Fibroblast of skin of abdomen (primary cell): ENCODE data around the gene CRYBB2.
"Not testable (repeated sequence)": the region's sequence is repeated elsewhere in the genome, so short reads cannot be mapped to it uniquely, and the experiment has no call there.

Source experiments
- DNase-seq: peaks from one replicate; pipeline ENCODE4 v3.0.0-alpha.2; 2013

CRYBB2 gene

GRCh38 chr22:25199731-25200520, 19.5 kb upstream of the CRYBB2 start, which contains the start of gene CRYBB3:
Gene CRYBB3, plus strand, starts transcription at chr22:25199858. Its CDS starts 1,539 bp downstream, at chr22:25201397.
- no peak for DNase-seq

GRCh38 chr22:25200967-25201366, 18.5 kb upstream of the CRYBB2 start:
- no peak for DNase-seq

DNA sequence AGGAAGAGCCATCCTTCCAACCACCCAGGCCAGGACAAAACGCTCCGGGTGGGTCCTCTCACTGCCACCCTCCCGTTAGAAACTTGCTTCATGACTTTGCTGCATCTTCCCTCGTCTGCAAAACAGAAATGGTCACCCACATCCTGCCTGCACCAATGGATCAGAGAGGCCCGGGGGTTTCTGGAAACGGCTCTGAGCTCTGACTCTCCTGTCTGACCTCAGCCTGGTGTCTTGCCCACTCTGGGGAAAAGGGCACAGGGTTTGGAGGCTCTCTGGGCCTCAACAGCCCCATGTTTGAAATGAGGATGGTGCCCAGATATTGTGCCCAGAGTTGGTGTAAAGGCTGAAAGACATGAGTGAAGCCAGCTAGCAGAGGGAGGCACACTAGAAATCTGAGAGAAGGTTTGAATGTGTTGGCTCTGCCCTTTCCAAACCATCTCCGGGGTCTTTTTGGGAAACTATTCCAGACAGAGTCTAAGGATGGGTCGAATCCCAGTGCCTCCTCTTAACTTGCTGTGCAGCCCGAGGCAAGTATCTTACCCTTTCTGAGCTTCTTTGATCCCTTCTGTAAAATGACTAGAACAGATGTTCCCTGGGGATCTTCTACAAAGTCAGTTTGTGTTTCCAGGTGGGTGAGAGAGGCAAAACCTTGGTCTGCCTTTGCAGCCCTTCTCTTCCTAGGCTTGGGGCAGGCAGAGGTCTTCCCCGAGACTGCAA, 17.7 kb upstream of the CRYBB2 start:
- DNase-seq = no peak

DNA sequence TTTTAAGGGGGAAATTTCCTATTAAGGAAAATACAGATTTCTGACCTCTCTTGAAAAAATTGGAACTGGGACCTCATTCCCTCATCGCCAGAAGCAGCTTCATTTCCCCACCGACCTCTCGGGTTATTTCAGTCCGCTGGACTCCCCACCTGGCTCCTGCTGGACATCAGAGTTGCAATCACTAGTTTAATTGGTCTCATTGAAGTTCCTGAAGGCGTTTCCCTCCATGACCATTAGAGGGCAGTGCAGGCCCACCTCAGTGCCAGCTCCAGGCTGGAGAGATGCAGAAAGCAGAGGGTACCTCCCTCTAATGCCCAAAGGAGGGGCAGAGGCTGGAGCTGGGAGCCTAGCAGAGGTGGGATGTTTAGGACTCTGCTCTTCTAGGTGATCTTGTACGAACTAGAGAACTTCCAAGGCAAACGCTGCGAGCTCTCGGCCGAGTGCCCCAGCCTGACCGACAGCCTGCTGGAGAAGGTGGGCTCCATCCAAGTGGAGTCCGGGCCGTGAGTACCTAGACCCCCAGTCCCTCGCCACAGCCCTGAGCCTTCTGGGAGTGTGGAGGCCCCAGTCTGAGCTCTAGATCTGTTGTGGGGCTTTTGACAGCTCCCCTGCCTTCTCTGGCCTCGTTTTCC, 17.0 kb upstream of the CRYBB2 start:
- peak; percentile 31 for DNase-seq

- no peak for DNase-seq
Observed at GRCh38 chr22:25203082-25203481, 16.4 kb upstream of the CRYBB2 start.

GRCh38 chr22:25204547-25204946, 14.9 kb upstream of the CRYBB2 start:
- not testable (repeated sequence) for DNase-seq

GRCh38 chr22:25205847-25206246, 13.6 kb upstream of the CRYBB2 start:
- no peak for DNase-seq

- DNase-seq = no peak
Observed at GRCh38 chr22:25206998-25207397, 12.4 kb upstream of the CRYBB2 start.

DNA sequence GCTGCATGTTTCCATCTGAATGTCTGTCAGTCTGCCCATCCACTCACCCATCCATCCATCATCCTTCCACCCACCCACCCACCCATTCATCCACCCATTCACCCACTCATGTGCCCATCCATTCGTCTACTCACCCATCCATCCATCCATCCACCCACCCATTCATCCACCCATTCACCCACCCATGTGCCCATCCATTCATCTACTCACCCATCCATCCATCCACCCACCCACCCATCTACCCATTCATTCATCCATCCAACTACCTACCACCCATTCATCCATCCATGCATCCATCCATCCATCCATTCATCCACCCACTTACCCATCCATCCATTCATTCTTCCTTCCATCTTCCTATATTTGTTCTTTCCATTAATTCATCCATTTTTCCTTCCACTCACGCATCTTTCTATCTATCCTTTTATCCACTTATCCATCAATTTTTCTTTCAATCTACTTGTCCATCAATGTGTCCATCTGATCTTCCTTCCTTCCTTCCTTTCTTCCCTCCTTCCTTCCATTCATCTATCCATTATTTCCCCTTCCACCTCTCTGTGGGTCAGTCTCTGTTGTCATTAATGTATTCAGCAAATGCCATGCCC, 11.8 kb upstream of the CRYBB2 start:
- DNase-seq = no peak

- no peak for DNase-seq
Observed at GRCh38 chr22:25208328-25208727, 11.1 kb upstream of the CRYBB2 start.

DNA sequence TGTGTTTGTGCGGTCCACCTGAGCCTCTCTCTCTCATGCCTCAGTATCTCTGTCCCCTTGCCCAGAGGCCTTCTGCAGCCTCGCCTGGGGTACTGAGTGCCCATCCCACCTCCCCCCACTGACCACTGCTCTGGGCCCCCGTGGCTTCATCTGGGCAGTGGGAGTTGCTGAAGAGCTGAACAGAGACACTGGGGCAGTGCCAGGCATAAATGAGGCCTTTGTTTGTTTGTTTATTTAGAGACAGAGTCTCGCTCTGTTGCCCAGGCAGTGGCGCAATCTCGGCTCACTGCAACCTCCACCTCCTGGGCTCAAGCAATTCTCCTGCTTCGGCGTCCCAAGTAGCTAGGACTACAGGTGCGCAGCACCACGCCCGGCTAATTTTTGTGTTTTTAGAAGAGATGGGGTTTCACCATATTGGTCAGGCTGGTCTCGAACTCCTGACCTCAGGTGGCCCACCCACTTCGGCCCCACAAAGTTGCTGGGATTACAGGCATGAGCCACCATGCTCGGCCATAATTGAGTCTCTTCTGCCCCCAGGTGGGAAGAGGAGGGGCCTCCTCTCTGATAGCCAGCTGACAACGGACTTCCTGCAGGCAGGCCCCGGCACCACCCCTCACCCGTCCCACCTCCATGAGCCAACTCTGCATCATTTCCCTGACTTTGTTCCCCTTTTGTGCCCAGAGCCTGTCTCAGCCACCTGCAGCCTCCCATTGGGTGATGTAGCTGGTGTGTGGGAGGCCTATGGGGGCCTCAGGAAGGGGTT, 10.5 kb upstream of the CRYBB2 start:
- no peak for DNase-seq

DNA sequence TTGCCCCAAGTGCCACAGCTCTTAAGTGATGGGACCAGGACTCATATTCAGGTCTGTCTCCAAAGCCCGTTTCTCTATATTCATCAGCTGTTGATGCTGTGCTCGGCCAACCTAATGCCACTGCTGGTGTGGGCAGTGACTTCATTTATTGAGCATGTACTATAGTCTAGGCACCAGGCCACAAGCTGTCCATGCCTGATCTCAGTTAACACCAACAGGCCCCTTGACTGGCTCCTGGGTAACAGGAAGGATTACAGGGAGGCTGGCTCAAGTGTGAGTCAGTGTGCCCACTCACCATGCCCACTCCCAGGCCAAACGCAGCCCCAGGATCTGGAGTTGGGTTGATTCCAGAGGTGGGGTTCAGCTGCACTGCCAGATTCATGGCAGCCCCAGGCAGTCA, 8.6 kb upstream of the CRYBB2 start:
- no peak for DNase-seq

- DNase-seq = no peak
Observed at GRCh38 chr22:25212337-25212736, 7.1 kb upstream of the CRYBB2 start.

DNA sequence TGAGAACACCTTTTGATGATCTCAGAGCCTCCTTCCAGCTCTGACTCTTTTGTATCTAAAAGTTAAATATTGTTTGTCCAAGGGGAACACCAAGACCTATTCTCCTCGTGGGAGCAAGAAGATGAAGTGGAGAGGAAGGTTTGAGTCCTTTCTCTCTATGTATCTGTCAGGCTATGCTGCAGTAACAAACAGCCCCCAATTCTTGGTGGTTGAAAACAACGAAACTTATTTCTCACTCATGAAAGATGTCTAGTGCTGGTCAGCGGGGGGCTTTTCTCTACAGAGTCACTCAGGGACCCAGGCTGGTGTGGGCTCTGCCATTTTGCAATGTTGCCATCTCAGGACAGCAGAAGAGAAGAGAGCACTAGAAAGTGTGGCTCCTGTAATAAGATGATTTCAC, 6.2 kb upstream of the CRYBB2 start:
- no peak for DNase-seq

GRCh38 chr22:25216230-25216629, 3.2 kb upstream of the CRYBB2 start:
- no peak for DNase-seq

DNA sequence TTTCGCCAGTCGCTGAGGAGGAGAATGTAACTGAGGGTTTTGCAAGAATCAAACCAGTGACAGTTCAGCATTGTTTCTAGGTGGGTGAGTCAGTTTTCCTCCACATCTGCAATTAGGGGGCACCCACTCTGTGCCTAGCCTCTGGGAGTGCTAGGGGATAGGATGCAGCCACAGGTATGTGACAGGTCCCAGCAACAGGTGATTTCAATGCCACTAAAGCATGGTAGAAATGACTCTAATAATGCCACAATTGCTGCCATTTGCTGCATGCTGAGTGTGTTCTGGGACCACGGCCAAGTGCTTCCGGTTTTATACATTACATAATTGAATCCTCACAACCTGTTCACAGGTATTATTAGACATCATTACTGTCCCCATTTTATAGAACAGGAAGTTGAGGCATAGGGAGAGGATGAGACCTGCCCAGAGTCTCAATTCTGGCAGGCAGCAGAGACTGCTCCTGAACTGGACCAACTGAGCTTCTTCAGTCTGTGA, 556 bp downstream of the CRYBB2 start:
- no peak for DNase-seq

DNA sequence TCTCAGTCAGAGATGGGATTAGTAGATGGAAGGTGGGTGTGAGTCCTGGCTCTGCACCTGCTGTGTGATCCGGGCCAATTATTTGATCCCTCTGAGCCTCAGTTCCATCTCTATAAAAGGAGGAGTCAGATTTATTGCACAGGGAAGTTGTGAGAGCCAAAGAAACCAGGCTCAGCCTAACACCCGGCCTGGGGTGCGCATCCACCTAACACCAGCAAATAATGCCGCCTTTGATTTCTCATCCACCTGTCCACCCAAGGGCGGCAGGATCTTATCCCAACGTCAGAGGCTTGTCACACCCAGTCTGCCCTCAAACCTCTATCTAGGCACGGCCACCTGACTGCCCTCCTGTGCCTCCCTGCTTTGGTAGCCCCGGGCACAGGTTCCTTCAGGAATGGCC, 2.4 kb downstream of the CRYBB2 start:
- DNase-seq = no peak

- no peak for DNase-seq
Observed at GRCh38 chr22:25223269-25223850, 3.9 kb downstream of the CRYBB2 start.

- DNase-seq = no peak
Observed at GRCh38 chr22:25228822-25229221, 9.4 kb downstream of the CRYBB2 start.

GRCh38 chr22:25230760-25231159, 11.3 kb downstream of the CRYBB2 start:
- DNase-seq = not testable (repeated sequence)

- DNase-seq = no peak
Observed at GRCh38 chr22:25232301-25232700, 12.9 kb downstream of the CRYBB2 start.

DNA sequence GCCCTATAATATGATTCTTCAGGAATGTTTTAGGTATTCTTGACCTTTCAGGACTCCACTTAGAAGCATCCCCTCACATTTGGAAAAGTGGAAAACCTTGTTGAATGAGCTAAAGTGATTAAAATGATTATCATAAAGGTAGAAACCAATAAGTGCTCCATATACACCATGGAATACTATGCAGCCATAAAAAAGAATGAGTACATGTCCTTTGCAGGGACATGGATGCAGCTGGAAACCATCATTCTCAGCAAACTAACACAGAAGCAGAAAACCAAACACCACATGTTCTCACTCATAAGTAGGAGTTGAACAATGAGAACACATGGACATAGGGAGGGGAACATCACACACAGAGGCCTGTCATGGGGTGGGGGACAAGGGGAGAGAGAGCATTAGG, 14.3 kb downstream of the CRYBB2 start:
- not testable (repeated sequence) for DNase-seq
